Right ventricle myocardium superior (tissue), 1 donor: ENCODE measurements around the gene SV2A. TPM values are rescaled to one million over a fixed set of nuclear protein-coding genes. Genes with fewer than 3 reads are reported as not detected.
A peak's percentile ranks its signal among the peaks of the same experiment; 100 is the strongest.

Experiments
- ATAC-seq: fragments of 200-7000 bp; cut with Tn5 transposase; one replicate; pipeline ENCODE4 v1.9.1; 2020; ENCODE audit warnings: mild to moderate bottlenecking; ENCODE audit not compliant: poor library complexity
- DNase-seq: peaks from one replicate; pipeline ENCODE4 v3.0.0-alpha.2; 2020
- intact Hi-C: fragments of 100-400 bp; cut with DNase I; formaldehyde crosslinking; loops from one replicate; pipeline ENCODE4 v1.11.2; 2022
- total RNA-seq: library from RNA; stranded (reverse); fragmentation: NEBNext Ultra II Directional; extraction: Animal tissue kit (Norgen Biotek cat#: 25700); gene quantifications from one replicate; pipeline ENCODE4 v1.2.1, GENCODE V29; 2021
- donor health status: DM: no; HTN: yes; CAD: no; lungs with severe emphysema.

Gene SV2A
- total RNA-seq, 1 donor from 2014 or later = 0.32 TPM

GRCh38 chr1:149932474-149932873, 14.8 kb upstream of the SV2A start:
- intact Hi-C loops = no loop called here
- ATAC-seq (no peak), DNase-seq (no peak)

DNA sequence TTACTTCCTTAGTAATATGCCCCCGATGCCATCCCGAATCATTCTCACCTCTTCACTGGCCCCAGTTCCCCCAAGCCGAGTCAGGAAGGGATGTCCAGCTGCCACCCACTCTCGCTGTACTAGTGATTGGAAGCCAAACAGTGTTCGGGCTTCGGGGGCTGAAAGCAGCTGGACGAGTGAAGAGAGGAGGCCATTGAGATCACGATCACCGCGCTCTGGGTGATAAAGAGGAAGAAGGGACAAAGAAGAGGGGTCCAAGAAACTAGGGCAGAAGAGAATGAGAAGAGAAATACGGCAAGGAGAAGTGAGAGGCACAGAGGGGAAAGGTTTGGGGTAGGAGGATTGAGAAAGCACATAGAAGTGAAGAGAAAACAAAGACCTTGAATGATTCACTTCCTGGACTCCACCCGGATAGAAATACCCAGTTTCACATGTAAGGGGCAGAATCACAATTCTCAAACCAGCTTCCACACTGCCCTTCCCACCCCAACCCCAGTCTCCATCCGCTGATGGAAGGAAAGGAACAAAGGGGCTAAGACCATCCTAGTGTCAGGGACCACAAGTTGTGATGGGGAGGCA, 13.7 kb upstream of the SV2A start:
- no peak for ATAC-seq
- intact Hi-C loops = no loop called here
- no peak for DNase-seq

GRCh38 chr1:149929856-149930255, 12.2 kb upstream of the SV2A start:
- no peak for DNase-seq
- intact Hi-C loops = no loop called here
- ATAC-seq = no peak

DNA sequence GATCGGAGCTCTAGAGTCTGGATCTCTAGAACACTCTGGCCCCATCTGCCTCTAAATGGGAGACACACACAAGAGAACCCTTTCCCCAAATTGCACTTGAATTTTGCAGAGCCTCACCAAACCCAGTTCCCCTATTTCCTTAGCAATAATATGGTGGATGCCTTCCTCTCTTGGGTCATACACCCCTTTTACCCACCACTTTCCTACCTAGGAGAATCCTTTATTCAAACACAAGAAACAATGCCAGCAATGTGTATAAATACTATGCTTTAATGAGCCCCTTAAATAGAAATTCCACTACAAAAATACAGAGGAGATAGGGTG, 10.7 kb upstream of the SV2A start:
- ATAC-seq (no peak), DNase-seq (no peak)
- intact Hi-C loops = no loop called here

DNA sequence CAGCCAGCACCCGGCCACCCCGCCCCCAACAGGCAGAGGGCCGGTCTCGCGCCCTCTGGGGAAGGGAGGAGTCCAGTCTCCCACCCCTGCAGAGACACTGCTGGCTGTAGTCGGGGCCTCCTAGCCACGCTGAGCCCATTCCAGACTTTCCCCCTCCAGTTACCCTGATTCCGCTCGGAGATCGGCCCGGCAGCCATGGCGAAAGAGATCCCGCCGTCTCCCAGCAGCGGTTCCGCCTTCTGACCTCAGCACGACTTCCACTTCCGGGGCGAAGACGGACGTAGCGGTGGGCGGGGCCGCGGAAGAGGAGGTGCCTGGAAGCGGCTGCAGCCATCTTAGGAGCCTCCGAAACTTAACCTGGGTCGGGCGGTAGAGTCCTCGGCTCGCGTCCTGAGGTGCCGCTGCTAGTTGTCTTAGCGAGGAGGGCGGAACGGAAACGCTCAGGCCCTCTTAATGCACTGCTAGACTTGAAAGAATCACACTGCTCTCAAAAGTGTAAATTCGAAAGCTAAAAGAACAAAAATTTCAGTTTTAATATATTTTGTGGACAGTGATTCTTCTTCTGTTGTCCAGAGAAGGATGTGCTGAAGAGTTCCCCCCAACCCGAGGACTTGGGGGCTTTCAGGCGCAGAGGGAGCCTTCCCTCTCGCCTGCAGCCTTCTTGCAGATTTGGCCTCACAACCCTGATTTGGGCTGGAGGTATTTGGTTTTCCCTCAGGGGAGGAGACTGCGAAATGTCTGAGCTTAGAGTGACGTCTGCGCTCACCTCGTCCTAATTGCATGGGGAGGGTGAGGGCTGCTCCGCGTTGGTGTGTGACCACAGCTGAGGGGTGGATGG, 10.1 kb upstream of the SV2A start, which contains the start of gene SF3B4:
SF3B4 (minus strand) TSS at position 241 of the 838 bp plus-strand sequence; CDS start at position 197, 44 bp downstream.
- ATAC-seq = peak; percentile 99
- intact Hi-C loops = no loop called here

GRCh38 chr1:149927056-149927562, 9.5 kb upstream of the SV2A start:
- DNase-seq = no peak
- intact Hi-C loops = no loop called here
- no peak for ATAC-seq

More for the DNA sequence above, 10.1 kb upstream of the SV2A start, which contains the start of gene SF3B4:
- peak; percentile 97 for DNase-seq

GRCh38 chr1:149926296-149926695, 8.7 kb upstream of the SV2A start:
- intact Hi-C loops = no loop called here
- ATAC-seq = no peak
- no peak for DNase-seq

- ATAC-seq = no peak
- intact Hi-C loops = no loop called here
- no peak for DNase-seq
These were observed 8.1 kb upstream of the SV2A start for GRCh38 chr1:149925751-149926150.

DNA sequence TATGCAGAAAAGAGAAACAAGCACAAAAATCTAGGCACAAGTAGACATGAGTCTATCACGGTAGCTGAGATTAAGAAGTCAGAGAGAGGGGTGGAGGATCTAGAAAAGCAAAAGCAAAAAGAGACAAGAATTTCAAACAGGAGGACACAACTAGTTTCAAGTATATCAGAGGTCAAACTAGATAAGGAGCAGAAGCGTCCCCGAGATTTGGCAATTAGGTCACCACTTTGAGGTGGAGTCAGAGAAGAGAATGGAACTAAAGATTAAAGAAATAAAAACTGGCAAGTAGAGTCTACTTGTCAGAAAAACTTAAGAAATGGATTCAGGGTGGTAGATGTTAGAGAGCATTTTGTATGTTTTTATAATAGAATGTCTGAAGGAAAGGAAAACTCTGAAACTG, 7.7 kb upstream of the SV2A start:
- ATAC-seq (no peak), DNase-seq (no peak)
- intact Hi-C loops = no loop called here

GRCh38 chr1:149923626-149924025, 6.0 kb upstream of the SV2A start:
- no peak for DNase-seq
- intact Hi-C loops = no loop called here

DNA sequence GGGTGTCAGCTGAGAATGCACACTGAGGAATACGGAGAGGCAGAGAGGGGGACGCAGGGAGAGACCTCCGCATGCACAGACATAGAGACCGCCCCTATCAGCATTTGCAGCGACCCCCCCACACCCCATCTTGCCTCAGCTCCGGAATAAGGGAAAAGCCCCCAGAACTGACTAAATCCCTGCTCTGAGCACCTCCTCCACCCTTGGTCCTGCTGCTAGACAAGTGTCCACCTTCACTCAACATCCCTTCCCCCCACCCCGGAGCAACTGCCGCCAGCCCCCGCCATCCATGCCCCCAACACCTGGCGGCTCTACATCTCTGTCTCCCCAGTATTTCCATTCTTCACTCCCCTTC, 769 bp downstream of the SV2A start:
- intact Hi-C loops = no loop called here
- no peak for ATAC-seq

More at GRCh38 chr1:149923626-149924025, 6.0 kb upstream of the SV2A start:
- no peak for ATAC-seq

GRCh38 chr1:149916193-149916897, 1.3 kb downstream of the SV2A start:
- DNase-seq (no peak), ATAC-seq (no peak)
- intact Hi-C loops = no loop called here

More for the DNA sequence above, 769 bp downstream of the SV2A start:
- no peak for DNase-seq

DNA sequence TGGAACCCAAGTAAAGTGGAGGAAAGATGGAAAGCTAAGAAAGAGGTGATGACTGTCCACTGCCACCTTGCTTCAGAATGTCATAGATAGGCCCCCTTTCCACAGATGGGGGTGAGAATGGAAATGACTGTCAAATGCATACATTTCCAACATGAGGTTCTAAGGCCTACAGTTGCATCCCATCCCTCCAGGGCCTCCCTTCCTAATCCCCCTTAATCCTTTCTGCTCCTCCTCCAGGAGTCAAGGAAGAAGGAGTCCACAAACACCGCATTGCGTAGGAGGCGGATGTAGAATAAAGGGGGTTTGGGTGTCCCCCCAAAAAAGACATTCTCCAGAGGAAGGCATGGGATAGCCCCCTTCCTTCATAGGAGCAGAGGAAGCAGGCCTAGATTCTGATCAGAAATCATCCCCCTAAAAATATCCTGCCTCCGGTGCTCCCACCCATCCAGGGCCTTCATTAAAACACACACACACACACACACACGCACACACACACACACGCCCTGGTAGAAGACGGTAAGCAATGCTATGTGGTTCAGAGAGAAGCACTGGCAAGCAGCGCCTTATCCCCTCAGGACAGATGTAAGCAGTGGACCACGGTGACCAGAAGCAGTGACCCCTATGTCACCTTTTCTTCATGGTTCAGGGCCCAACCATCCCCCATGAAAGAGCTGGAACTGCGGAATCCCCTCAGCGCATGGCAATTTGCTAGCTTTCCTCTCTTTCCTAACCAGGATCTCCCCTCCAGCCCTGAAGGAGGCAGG, 2.0 kb downstream of the SV2A start:
- DNase-seq (no peak), ATAC-seq (no peak)
- intact Hi-C loops = no loop called here

DNA sequence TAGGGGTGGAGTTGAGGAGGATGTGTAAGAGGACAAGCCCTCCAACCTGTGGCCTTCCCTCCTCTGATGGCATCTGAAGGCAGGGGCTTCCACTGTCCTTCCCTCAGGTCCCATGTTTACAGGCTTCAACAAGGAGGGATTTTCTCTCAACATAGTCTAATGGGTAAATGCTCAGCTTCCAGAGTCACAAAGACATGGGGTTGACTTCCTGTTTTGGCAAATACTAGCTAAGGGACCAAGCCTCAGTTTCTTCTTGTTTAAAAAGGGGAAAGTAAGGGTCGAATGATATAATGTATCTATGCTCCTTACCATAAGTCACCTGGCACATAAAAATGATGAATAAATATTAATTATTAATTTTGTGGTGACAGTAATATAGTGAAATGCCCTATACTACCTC, 3.1 kb downstream of the SV2A start:
- intact Hi-C loops = no loop called here
- ATAC-seq (no peak), DNase-seq (no peak)

- ATAC-seq (no peak), DNase-seq (no peak)
- intact Hi-C loops = no loop called here
These were observed 11.0 kb downstream of the SV2A start for GRCh38 chr1:149906570-149907075.

GRCh38 chr1:149903836-149904491, 13.7 kb downstream of the SV2A start:
- ATAC-seq = no peak
- intact Hi-C loops = no loop called here
- DNase-seq = no peak

DNA sequence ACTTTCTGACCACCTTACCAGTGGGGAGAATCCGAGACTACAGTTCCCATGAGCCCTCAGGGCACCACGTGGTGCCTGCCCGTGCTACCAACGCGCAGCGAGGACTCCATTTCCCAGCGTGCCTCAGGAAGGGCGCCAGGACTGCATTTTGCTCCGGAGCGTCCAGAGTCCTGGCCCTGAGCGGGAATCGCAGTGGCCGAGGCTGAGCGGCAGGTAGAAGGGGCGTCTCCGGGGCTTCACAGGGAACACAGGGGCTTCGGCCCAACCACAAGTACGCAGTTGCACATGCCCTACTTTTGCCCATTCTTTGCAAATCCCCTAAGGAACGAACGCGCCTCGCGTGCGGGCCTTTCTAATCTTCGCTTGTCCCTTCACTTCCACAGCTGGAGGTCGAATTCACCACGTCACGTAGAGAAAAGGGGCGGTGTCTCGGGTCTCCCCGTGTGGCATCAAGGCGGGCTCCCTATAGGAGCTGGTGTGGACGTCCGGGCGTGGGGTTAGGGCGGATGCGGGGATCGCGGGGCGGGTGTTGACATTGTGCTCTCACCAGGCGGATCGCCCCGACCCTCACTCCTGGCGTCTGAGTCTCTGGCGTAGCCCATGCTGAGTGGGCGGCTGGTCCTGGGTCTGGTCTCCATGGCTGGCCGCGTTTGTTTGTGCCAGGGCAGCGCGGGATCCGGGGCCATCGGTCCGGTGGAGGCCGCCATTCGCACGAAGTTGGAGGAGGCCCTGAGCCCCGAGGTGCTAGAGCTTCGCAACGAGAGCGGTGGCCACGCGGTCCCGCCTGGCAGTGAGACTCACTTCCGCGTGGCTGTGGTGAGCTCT, 18.0 kb downstream of the SV2A start, which contains the start of gene BOLA1:
BOLA1 (plus strand) TSS at position 109 of the 825 bp plus-strand sequence; CDS start at position 601, 492 bp downstream.
- ATAC-seq (peak; percentile 100), DNase-seq (peak; percentile 95)
- intact Hi-C loops = loop anchor here (10.0 kb wide), 1 partner anchor 275 kb away; no protein-coding TSS in a partner anchor
